OCI-LY1 (cell line): ENCODE data around the gene MAP3K9.

ENCODE experiments used
- EZH2 ChIP-seq: fragments of 200-600 bp; sonication (generic), shearing (Covaris generic); IDR thresholded peaks from 2 replicates; pipeline ENCODE4 v1.8.0; 2017; ENCODE audit warnings: borderline replicate concordance, mixed run types, mild to moderate bottlenecking, antibody characterized with exemption, low read length, moderate library complexity, mixed read lengths
- TF ChIP-seq, protein P1 (sequence below): fragments of 200-600 bp; sonication (generic), shearing (Covaris generic); IDR thresholded peaks from 2 replicates; pipeline ENCODE4 v1.5.1; 2017; ENCODE audit warnings: mild to moderate bottlenecking, antibody characterized with exemption, low read length, moderate library complexity, mixed read lengths

DNA sequence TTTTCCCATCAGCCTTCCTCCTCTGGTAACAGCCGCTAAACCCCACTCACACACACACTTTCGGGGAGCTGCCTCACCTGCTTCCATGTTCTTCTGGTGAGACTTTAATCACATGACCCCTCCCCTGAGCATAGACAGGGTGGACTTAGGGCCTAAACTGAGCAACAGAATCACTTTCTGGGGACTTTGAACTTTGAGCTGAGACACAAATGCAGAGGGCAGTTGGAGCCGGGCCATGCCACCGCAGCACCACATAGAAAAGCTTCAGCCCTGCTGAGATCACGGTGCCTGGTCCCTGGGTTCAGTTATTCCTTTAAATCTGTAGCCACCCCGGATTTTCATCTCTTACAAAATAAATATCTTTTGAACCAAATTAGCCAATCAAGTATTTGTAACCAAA is 18.4 kb upstream of the MAP3K9 start:
- TF ChIP-seq, protein P1, sequence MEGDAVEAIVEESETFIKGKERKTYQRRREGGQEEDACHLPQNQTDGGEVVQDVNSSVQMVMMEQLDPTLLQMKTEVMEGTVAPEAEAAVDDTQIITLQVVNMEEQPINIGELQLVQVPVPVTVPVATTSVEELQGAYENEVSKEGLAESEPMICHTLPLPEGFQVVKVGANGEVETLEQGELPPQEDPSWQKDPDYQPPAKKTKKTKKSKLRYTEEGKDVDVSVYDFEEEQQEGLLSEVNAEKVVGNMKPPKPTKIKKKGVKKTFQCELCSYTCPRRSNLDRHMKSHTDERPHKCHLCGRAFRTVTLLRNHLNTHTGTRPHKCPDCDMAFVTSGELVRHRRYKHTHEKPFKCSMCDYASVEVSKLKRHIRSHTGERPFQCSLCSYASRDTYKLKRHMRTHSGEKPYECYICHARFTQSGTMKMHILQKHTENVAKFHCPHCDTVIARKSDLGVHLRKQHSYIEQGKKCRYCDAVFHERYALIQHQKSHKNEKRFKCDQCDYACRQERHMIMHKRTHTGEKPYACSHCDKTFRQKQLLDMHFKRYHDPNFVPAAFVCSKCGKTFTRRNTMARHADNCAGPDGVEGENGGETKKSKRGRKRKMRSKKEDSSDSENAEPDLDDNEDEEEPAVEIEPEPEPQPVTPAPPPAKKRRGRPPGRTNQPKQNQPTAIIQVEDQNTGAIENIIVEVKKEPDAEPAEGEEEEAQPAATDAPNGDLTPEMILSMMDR = no peak
- no peak for TF ChIP-seq EZH2
